Activated CD4-positive, CD25-positive, alpha-beta regulatory T cell (primary cell): ENCODE data around the gene ATP2B2.

Experiments used
- DNase-seq, 4 experiments: peaks; one replicate each; lab custom pipeline; 2025; lab: John Stamatoyannopoulos, UW

Gene ATP2B2

DNA sequence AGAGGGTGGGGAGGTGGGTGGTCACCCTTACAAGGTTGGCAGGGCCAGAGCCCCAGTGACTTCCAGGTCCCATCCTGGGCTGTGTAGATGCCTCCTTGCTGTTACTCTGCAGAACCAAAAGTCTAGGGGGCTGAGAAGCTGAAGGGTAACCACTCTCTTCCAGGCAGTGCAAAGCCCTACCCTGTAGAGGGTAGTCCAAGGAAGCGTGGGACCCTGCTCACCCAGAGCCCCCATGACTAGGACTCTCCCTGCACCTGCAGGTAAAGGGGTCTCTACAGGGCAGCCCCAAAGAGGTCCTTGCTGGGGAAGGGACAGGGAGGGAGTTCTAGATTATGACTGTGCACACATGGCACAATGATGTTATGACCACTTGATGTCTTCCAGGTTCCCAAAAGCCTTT, 226.9 kb downstream of the ATP2B2 start:
- DNase-seq = no peak

DNA sequence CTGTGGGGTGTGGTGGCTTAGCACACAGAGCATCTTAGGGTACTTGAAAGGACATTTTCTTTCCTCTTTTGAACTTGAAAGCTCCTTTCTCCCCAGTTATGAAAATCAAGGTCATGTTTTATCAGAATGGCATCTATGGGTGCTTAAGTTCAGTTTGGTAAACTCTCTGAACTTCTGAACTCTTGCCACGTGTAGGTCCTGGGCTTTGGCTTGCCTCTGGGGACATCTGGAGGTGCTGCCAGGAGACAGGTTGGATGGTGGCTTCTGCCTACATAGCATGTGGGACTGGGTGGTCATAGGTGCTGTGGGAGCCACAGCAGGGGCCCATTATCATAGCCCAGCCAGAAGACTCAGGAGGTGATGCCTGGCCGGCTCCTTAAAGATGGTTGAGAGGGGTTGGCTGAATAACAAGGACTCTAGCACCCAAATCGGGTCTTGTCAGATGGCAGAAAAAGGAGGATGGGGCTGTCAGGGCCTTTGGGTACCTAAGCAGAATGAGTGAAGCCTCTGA, 228.2 kb downstream of the ATP2B2 start:
- DNase-seq = no peak

DNA sequence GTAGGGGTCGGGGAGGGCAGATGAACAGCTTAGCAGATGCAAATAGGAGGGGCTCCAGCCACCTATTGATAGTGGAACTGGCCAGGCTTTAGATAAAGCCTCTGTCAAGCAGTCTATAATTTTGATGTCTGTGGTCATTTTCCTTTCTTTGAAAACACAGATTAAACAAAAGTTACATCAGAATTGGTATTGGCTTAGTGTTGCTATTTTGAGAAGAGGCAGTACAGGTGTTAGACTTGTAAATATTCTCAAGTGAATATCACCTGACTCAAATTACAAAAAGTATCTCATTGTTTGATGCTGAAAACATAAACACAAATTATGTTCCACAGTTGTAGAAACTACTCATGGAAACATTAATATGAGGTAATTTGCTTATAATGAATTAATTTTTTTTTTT, 230.8 kb downstream of the ATP2B2 start:
- no peak for DNase-seq
